DMS 273 treated with DMSO at 0.1 percent for 48 hours (cell line): Measurements from ENCODE around the gene PIP5K1B.
"Not testable (repeated sequence)": the region's sequence is repeated elsewhere in the genome, so short reads cannot be mapped to it uniquely, and the experiment has no call there.

Source experiments
- DNase-seq: peaks from one replicate; lab custom pipeline; 2025; lab: John Stamatoyannopoulos, UW

PIP5K1B gene

DNA sequence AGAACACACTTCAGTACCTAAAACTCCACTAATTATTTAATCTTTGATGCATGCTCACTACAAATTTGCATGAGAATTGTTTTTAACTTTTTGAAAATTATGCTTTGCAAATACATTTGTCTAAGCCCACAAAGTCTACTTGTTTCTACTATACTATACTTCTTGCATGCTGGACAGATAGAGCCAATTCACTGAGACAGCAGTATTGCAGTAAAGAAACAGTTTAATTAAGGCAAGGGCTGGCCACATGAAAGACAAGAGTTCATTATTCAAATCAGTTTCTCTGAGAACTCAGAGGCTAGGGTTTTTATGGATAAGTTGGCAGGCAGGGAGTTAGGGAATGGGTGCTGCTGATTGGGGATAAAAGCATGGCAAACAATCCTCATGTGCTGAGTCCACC, 324.5 kb downstream of the PIP5K1B start:
- no peak for DNase-seq

DNA sequence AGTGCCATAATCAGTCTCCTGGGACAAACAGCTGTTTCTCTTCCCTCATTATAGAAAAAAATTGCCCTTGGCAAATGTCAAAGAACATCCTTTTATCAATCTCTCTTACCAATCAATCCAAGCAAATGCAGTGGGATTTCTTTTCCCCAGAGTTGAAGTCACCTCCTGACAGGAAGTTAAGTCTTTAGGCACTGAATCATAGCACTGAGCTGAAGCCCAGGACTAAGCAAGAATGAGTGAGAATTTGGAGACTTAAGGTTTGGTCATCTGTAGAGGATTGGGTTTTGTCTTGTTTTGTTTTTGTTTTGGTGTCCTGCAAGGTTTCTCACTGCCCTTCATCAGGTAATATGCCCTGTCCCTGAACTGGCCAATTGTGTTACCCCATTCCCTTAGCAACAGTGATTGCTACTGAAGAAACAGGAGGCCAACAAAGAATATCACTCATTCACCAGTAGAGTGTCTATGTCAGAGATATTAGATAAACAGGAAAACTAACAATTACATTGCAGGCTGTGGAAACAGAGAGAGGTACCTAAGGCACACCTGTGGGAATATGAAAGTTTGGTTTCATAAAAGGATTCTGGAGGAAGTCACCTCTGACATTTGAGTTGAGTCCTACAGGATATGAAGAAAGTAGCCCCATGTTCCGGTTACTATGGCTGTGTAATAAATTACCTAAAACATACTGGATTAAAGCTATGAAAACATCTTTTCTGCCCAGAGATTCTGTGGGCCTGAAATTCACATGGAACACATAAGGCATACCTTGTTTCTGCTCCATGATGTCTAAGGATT, 326.0 kb downstream of the PIP5K1B start:
- no peak for DNase-seq

DNA sequence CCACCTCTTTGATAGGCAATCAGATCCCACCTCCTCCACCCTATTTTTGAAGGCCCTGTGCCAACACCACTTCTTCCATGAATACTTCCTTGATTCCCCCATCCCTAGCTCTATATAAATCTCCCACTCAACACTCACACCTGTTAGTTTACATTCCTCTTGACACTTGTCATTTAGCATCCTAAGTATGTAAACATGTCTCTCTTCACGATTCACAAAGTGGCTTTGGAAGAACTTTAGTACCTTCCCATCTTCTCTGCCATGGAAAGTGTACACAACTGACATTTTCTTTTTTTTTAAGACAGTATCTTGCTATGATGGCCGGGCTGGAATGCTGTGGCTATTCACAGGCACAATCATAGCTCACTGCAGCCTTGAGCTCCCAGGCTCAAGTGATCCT, 329.0 kb downstream of the PIP5K1B start:
- no peak for DNase-seq

DNA sequence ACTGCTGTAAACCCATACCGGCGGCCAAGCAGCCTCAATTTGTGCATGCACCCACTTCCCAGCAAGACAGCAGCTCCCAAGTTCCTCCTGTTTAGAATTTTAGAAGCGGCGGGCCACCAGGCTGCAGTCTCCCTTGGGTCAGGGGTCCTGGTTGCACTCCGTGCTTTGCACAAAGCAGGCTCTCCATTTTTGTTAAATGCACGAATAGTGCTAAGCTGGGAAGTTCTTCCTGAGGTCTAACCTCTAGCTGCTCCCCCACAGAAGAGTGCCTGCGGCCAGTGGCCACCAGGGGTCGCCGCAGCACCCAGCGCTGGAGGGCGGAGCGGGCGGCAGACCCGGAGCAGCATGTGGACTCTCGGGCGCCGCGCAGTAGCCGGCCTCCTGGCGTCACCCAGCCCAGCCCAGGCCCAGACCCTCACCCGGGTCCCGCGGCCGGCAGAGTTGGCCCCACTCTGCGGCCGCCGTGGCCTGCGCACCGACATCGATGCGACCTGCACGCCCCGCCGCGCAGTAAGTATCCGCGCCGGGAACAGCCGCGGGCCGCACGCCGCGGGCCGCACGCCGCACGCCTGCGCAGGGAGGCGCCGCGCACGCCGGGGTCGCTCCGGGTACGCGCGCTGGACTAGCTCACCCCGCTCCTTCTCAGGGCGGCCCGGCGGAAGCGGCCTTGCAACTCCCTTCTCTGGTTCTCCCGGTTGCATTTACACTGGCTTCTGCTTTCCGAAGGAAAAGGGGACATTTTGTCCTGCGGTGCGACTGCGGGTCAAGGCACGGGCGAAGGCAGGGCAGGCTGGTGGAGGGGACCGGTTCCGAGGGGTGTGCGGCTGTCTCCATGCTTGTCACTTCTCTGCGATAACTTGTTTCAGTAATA, 330.6 kb downstream of the PIP5K1B start, which contains the start of gene FXN:
Gene FXN, plus strand, starts transcription at position 315 of the 871 bp plus-strand sequence. Its CDS starts 31 bp downstream, at position 346.
- peak; percentile 25 for DNase-seq

DNA sequence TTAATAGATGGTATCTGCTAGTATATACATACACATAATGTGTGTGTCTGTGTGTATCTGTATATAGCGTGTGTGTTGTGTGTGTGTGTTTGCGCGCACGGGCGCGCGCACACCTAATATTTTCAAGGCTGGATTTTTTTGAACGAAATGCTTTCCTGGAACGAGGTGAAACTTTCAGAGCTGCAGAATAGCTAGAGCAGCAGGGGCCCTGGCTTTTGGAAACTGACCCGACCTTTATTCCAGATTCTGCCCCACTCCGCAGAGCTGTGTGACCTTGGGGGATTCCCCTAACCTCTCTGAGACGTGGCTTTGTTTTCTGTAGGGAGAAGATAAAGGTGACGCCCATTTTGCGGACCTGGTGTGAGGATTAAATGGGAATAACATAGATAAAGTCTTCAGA, 331.3 kb downstream of the PIP5K1B start:
- no peak for DNase-seq

DNA sequence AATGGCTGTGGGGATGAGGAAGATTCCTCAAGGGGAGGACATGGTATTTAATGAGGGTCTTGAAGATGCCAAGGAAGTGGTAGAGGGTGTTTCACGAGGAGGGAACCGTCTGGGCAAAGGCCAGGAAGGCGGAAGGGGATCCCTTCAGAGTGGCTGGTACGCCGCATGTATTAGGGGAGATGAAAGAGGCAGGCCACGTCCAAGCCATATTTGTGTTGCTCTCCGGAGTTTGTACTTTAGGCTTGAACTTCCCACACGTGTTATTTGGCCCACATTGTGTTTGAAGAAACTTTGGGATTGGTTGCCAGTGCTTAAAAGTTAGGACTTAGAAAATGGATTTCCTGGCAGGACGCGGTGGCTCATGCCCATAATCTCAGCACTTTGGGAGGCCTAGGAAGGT, 331.8 kb downstream of the PIP5K1B start:
- no peak for DNase-seq

DNA sequence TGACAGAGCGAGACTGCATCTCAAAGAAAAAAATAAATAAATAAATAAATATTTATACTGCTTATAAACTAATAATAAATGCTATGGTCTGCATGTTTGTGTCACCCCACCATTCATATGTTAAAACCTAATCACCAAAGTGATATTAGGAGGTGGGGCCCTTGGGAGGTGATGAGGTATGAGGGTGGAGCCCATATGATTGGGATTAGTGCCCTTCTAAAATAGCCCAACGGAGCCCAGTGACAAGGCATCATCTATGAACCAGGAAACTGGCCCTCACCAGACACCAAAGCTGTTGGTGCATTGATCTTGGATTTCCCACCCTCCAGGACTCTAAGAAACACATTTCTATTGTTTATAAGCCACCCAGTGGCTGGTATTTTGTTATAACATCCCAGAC, 335.6 kb downstream of the PIP5K1B start:
- DNase-seq: no peak

DNA sequence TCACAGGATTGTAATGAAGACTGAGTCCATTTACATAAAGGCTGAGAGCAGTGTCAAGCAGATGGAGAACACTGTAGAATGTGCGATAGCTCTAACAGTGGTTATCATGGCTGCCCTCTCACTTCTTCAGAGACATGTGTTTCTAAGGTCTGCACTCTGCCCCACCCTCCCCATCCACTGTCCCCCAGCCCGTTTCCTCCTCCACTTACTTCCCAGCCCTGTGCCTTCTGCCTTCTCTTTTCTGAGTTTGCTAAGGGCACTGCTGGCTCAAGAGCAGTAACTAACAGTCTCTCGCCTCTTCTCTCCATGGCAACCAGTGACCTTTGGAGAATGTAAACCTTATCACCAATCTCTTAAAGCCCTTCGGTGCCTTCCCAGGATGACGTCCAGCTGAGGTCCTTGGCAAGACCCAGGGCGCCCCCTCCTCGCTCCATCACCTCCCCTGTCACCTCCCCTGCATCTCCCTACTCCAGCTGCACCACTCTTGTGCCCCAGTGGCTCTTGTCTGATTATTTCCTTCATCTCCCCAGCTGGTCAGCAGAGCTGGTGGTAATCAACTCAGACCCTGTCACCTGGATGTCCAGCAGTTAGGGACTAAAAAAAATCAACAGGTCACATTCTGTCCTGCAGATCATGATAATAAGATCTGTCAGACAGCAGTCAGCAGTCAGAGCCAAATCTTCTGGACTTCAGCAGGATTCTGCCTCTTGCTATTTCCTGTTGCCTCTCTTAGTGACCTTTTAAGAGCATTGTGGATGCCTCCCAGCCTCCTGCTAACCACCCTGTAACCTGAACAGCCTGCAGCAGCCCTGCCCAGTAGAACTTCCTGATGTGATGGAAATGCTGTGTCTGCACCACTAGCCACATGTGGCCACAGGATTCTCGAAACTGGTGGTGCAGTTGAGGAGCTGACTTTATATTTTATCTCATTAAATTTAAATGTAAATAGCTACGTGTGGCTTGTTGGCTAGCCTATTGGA, 339.5 kb downstream of the PIP5K1B start:
- DNase-seq: no peak

DNA sequence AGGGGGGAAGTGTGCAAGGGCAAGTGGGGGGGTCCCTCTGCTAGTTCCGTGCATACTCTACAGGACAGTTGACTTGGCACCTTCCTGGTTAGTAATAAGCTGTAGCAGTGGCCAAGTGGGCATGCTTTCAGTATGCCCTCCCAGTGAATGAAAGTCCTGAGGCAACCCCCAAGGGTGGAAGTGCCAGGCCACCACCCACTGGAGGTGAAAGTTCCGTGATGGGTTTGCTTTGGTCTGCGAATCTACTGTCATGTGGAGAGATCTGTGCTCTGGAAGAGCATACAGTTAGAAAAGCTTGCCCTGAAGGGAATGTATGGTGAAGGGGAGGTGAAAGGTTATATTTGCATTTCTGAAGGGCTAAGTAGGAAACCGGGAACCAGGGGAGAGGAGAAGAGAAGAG, 340.8 kb downstream of the PIP5K1B start:
- no peak for DNase-seq

DNA sequence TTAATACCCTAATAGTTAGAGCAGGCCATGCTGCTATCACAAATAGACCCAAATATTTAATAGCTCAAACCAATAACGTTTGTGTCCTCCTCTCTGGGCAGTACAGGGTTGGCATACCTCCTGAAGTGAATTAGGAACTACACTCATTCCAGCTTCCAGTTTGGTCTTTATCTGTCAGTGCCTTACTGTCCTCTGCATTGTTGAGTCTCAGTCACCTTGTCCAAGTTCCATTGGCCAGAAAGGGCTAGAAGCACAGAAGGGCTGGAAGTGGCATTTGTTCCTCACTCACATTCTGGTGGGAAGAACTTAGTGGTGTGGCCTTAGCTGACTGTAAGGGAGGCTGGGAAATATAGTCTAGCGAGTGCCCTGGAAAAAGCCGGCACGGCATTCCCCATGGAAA, 341.7 kb downstream of the PIP5K1B start:
- DNase-seq: no peak

DNA sequence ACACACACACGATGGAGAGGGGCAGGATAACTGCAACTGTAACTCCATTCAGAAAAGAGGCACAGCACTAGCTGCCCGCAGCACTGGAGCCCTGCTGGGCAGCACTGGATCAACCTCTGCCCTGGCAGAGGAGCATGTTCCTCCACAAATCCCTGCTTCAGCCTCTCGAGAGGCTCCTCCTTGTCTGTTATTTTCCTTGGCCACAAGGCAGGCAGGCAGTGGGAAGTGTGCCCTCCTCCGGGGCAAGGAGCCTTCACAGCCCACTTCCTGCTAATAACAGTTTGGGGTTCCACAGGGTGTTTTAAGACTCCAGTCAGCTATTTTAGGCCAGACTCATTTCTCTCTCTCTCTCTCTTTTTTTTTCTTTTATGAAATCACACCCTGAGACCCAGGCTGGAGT, 342.3 kb downstream of the PIP5K1B start:
- DNase-seq: no peak

DNA sequence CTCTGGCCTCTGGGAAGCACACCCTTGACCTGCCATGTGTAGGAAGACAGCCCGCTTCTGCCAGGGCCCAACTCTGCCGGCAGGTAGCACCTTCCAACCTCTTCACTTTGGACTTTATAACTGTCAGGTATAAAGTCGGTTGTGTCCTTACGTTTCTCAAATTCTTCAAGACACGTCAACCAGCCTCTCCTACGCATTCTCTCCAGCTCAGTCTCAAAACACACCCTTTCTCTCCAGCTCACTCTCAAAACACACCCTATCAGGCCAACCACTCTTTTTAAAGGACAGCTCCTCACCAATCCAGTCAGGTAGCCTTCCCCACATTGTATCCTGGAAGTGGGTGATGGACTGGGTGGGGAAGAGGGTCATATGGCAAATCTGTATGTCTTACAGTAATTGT, 344.1 kb downstream of the PIP5K1B start:
- no peak for DNase-seq

DNA sequence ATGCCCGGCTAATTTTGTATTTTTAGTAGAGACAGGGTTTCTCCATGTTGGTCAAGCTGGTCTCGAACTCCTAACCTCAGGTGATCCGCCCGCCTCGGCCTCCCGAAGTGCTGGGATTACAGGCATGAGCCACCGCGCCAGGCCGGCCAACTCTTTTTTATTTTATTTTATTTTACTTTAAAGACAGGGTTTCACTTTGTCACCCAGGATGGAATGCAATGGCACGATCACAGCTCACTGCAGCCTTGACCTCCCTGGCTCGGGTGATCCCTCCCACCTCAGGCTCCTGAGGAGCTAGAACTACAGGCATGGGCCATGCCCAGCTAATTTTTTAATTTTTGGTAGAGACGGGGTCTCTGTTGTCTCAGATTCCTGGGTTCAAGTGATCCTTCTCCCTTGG, 345.9 kb downstream of the PIP5K1B start:
- DNase-seq: not testable (repeated sequence)

DNA sequence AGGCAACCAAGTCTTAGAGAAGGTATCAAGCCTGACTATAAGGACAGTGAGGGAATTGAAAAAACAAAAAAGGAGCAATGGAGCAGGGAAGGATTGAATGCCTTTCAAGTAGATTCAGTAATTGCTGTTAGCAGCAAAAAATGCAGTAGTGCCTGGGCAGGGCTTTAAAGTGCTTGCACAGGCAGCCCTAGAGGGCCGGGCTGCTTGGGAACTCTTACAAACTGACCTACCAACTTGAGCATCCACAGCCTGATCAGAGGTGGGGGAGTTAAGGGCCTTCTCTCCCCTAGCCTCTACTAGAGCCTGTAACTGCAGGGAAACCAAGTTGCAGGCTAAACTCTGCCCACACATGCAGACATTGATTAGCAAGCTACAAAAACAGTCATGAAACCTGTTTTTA, 349.9 kb downstream of the PIP5K1B start:
- no peak for DNase-seq

DNA sequence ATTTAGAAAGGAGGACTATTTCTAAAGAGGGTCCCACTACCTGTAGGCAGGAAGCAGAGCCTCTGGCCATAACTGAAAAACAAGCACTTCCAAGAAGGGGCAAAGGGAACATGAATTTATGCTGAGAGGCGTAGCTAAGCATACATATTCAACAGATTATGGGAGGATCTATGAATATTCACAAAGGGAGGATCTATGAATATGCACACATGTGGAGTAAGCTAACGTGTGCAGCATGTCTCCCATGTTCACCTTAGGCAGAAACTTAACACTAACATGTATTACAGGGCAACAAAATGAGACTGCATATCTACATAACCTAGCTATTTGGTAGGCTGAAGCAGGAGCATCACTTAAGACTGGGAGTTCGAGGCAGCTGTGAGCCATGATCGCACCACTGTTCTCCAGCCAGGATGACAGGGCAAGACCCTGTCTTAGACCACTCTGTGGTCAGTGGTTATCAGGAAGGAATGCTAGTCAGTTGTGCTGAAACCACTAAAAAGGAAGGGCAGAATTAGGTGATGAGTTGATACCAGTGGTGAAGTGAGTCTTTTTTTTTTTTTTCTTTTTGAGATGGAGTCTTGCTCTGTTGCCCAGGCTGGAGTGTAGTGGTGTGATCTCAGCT, 351.3 kb downstream of the PIP5K1B start:
- DNase-seq: no peak

DNA sequence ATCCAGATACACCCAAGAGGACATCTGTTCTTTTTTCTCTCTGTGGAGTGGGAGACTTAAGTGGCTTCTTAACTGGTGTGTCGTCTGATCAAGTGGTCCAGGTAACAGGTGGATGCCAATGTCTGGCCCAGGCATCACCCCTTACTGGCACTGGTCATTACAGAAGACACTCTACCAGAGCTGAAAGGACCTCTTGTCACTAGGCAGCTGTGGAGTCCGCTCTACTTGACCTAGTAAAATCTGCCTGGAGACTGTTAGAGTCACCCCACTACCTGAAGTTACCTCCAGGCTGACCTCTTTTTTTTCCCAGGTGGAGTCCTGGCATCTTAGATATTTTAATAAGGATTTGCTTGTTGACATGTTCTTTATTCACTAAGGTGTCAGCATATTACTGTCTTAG, 353.1 kb downstream of the PIP5K1B start:
- no peak for DNase-seq
